ENCODE results near the gene TACC2. TPM values are rescaled to one million over a fixed set of nuclear protein-coding genes. Genes with fewer than 3 reads are reported as not detected.

Gene TACC2
- total and polyA plus RNA-seq, 2 experiments from 2014 or later: 4.3 to 16.7 TPM

- no peak overlapping the region for H2AFZ ChIP-seq
- H3K9ac ChIP-seq: no peak overlapping the region
- TF ChIP-seq EZH2 (IDR thresholded peaks at IDR 0.05; ENCODE audit: insufficient read depth, poor library complexity, severe bottlenecking): no peak
- no peak for TF ChIP-seq EZH2phosphoT487 (IDR thresholded peaks at IDR 0.05; ENCODE audit: insufficient read depth, low read depth)
- in situ Hi-C loops (cut with MboI): no loop called here
- no peaks in the 10 kb centered on the region for H4K20me1 ChIP-seq (ENCODE audit: insufficient read depth)
- no peak for DNase-seq
- H3K27ac ChIP-seq: no peak overlapping the region
- peaks cover 2% of the 10 kb centered on the region; the same call in 1 of the 2 replicates for H3K36me3 ChIP-seq (ENCODE audit: low read depth)
- WGBS, 2 experiments (ENCODE audit: low coverage in 1 of 2, low lambda C conversion rate in 2 of 2, missing lambda C conversion rate in 2 of 2): 89 to 95% methylated on average over 8 of the region's 8 CpGs
- H3K9me2 ChIP-seq (ENCODE audit: insufficient read depth): no peaks in the 10 kb centered on the region
- H3K4me2 ChIP-seq (ENCODE audit: unreplicated experiment): no peak overlapping the region
- H3K27me3 ChIP-seq (replicated peaks; ENCODE audit: insufficient read depth): no peaks in the 10 kb centered on the region
- H3K9me3 ChIP-seq (ENCODE audit: low read depth): no peaks in the 10 kb centered on the region
- H3F3A ChIP-seq (ENCODE audit: insufficient read depth): peaks cover 4% of the 10 kb centered on the region; the same call in 1 of the 2 replicates
- H3K4me1 ChIP-seq (ENCODE audit: insufficient read depth): peaks cover 6% of the 10 kb centered on the region; the same call in 1 of the 2 replicates
- no peak overlapping the region for H3K4me3 ChIP-seq
- no peaks in the 10 kb centered on the region for H3K79me2 ChIP-seq (ENCODE audit: insufficient read depth)
Observed at GRCh38 chr10:122241836-122242235, 252.9 kb downstream of the TACC2 start.

GRCh38 chr10:122243550-122243949 lies 254.6 kb downstream of the TACC2 start:
- Histone ChIP-seq H4K20me1 (ENCODE audit: insufficient read depth) (no peaks in the 10 kb centered on the region), H3K27me3 (replicated peaks; ENCODE audit: insufficient read depth) (no peaks in the 10 kb centered on the region), H2AFZ (no peak overlapping the region), H3K9me2 (ENCODE audit: insufficient read depth) (no peaks in the 10 kb centered on the region), H3K4me3 (no peak overlapping the region), H3K27ac (no peak overlapping the region), H3K9ac (no peak overlapping the region), H3F3A (ENCODE audit: insufficient read depth) (peaks cover 4% of the 10 kb centered on the region; the same call in 1 of the 2 replicates), H3K4me1 (ENCODE audit: insufficient read depth) (peaks cover 6% of the 10 kb centered on the region; the same call in 1 of the 2 replicates), H3K4me2 (ENCODE audit: unreplicated experiment) (no peak overlapping the region), H3K9me3 (ENCODE audit: low read depth) (no peaks in the 10 kb centered on the region), H3K79me2 (ENCODE audit: insufficient read depth) (no peaks in the 10 kb centered on the region), H3K36me3 (ENCODE audit: low read depth) (peaks cover 2% of the 10 kb centered on the region; the same call in 1 of the 2 replicates)
- in situ Hi-C loops (cut with MboI): no loop called here
- no peak for DNase-seq
- TF ChIP-seq EZH2 (IDR thresholded peaks at IDR 0.05; ENCODE audit: insufficient read depth, poor library complexity, severe bottlenecking): no peak
- TF ChIP-seq EZH2phosphoT487 (IDR thresholded peaks at IDR 0.05; ENCODE audit: insufficient read depth, low read depth): no peak
- 79 to 94% methylated on average over 2 of the region's 2 CpGs for WGBS, 2 experiments (ENCODE audit: low coverage in 1 of 2, low lambda C conversion rate in 2 of 2, missing lambda C conversion rate in 2 of 2)

- H3K27ac ChIP-seq: no peak overlapping the region
- H2AFZ ChIP-seq: no peak overlapping the region
- H3K4me3 ChIP-seq: no peak overlapping the region
- H3K9me3 ChIP-seq (ENCODE audit: low read depth): no peaks in the 10 kb centered on the region
- no peak for TF ChIP-seq EZH2phosphoT487 (IDR thresholded peaks at IDR 0.05; ENCODE audit: insufficient read depth, low read depth)
- no peak for TF ChIP-seq EZH2 (IDR thresholded peaks at IDR 0.05; ENCODE audit: insufficient read depth, poor library complexity, severe bottlenecking)
- no peaks in the 10 kb centered on the region for H3K79me2 ChIP-seq (ENCODE audit: insufficient read depth)
- H3K4me2 ChIP-seq (ENCODE audit: unreplicated experiment): no peak overlapping the region
- in situ Hi-C loops (cut with MboI): no loop called here
- peaks cover 2% of the 10 kb centered on the region; the same call in 1 of the 2 replicates for H3K36me3 ChIP-seq (ENCODE audit: low read depth)
- no peak for DNase-seq
- H3K9me2 ChIP-seq (ENCODE audit: insufficient read depth): no peaks in the 10 kb centered on the region
- peaks cover 6% of the 10 kb centered on the region; the same call in 1 of the 2 replicates for H3K4me1 ChIP-seq (ENCODE audit: insufficient read depth)
- H3F3A ChIP-seq (ENCODE audit: insufficient read depth): peaks cover 4% of the 10 kb centered on the region; the same call in 1 of the 2 replicates
- 84 to 89% methylated on average over 11 of the region's 11 CpGs for WGBS, 2 experiments (ENCODE audit: low coverage in 1 of 2, low lambda C conversion rate in 2 of 2, missing lambda C conversion rate in 2 of 2)
- H4K20me1 ChIP-seq (ENCODE audit: insufficient read depth): no peaks in the 10 kb centered on the region
- H3K9ac ChIP-seq: no peak overlapping the region
- no peaks in the 10 kb centered on the region for H3K27me3 ChIP-seq (replicated peaks; ENCODE audit: insufficient read depth)
Observed at GRCh38 chr10:122244001-122244975, 255.3 kb downstream of the TACC2 start.

- Histone ChIP-seq H3K4me1 (ENCODE audit: insufficient read depth) (peaks cover 1% of the 10 kb centered on the region; the same call in 1 of the 2 replicates), H3K9me2 (ENCODE audit: insufficient read depth) (no peaks in the 10 kb centered on the region), H3K9me3 (ENCODE audit: low read depth) (no peaks in the 10 kb centered on the region), H3K79me2 (ENCODE audit: insufficient read depth) (no peaks in the 10 kb centered on the region), H2AFZ (no peak overlapping the region), H3K4me3 (no peak overlapping the region), H3K4me2 (ENCODE audit: unreplicated experiment) (no peak overlapping the region), H3K36me3 (ENCODE audit: low read depth) (peaks cover 2% of the 10 kb centered on the region; the same call in 1 of the 2 replicates), H3K9ac (no peak overlapping the region), H3K27ac (no peak overlapping the region), H3F3A (ENCODE audit: insufficient read depth) (no peaks in the 10 kb centered on the region), H3K27me3 (replicated peaks; ENCODE audit: insufficient read depth) (no peaks in the 10 kb centered on the region), H4K20me1 (ENCODE audit: insufficient read depth) (no peaks in the 10 kb centered on the region)
- in situ Hi-C loops (cut with MboI): no loop called here
- WGBS, 2 experiments (ENCODE audit: low coverage in 1 of 2, low lambda C conversion rate in 2 of 2, missing lambda C conversion rate in 2 of 2): 86 to 95% methylated on average over 4 of the region's 4 CpGs
- TF ChIP-seq EZH2 (IDR thresholded peaks at IDR 0.05; ENCODE audit: insufficient read depth, poor library complexity, severe bottlenecking) (no peak), EZH2phosphoT487 (IDR thresholded peaks at IDR 0.05; ENCODE audit: insufficient read depth, low read depth) (no peak)
- no peak for DNase-seq
Observed at GRCh38 chr10:122245136-122245535, 256.2 kb downstream of the TACC2 start.
